H9 (cell line): ENCODE results near the gene PASK. TPM values are rescaled to one million over a fixed set of nuclear protein-coding genes. Genes with fewer than 3 reads are reported as not detected.
A peak's percentile ranks its signal among the peaks of the same experiment; 100 is the strongest.

Experiments
- DNase-seq: peaks from one replicate; pipeline ENCODE4 v3.0.0-alpha.2; 2017
- H2AFZ ChIP-seq: one replicate; pipeline ENCODE4 v1.6.1; 2013; ENCODE audit warnings: mild to moderate bottlenecking, low read length, control low read depth, moderate library complexity
- H2AK5ac ChIP-seq: 2 replicates; pipeline ENCODE4 v1.6.1; 2013; ENCODE audit warnings: low read length, control low read depth, mixed read lengths; ENCODE audit not compliant: insufficient read length
- H2BK120ac ChIP-seq: one replicate; pipeline ENCODE4 v1.6.1; 2013; ENCODE audit warnings: low read depth, mild to moderate bottlenecking, low read length, control low read depth, inconsistent platforms; ENCODE audit not compliant: poor library complexity, severe bottlenecking
- H2BK12ac ChIP-seq: 2 replicates; pipeline ENCODE4 v1.6.1; 2013; ENCODE audit warnings: low read length, control low read depth, mixed read lengths, low read depth; ENCODE audit not compliant: insufficient read length
- H2BK15ac ChIP-seq: 2 replicates; pipeline ENCODE4 v1.6.1; 2013; ENCODE audit warnings: low read depth, low read length, control low read depth
- H2BK20ac ChIP-seq: one replicate; pipeline ENCODE4 v1.6.1; 2013; ENCODE audit warnings: low read depth, mild to moderate bottlenecking, low read length, control low read depth, inconsistent platforms; ENCODE audit not compliant: poor library complexity, severe bottlenecking
- H2BK5ac ChIP-seq: 2 replicates; pipeline ENCODE4 v1.6.1; 2013; ENCODE audit warnings: low read length, control low read depth, mixed read lengths; ENCODE audit not compliant: insufficient read length
- H3K14ac ChIP-seq: 2 replicates; pipeline ENCODE4 v1.6.1; 2013; ENCODE audit warnings: low read length, control low read depth; ENCODE audit not compliant: insufficient read depth
- H3K18ac ChIP-seq: 2 replicates; pipeline ENCODE4 v1.6.1; 2013; ENCODE audit warnings: low read depth, mild to moderate bottlenecking, mixed read lengths, low read length, control low read depth; ENCODE audit not compliant: insufficient read length
- H3K23ac ChIP-seq: 2 replicates; pipeline ENCODE4 v1.6.1; 2013; ENCODE audit warnings: low read length, control low read depth, mixed read lengths, low read depth; ENCODE audit not compliant: insufficient read length
- H3K23me2 ChIP-seq: 2 replicates; pipeline ENCODE4 v1.6.1; 2013; ENCODE audit warnings: low read depth, mild to moderate bottlenecking, mixed read lengths, low read length, control low read depth; ENCODE audit not compliant: insufficient read length, poor library complexity, severe bottlenecking
- H3K27ac ChIP-seq: 2 replicates; pipeline ENCODE4 v1.5.1; 2013; ENCODE audit warnings: low read length, control low read depth, mixed read lengths, low read depth; ENCODE audit not compliant: insufficient read length
- H3K27me3 ChIP-seq: 2 replicates; pipeline ENCODE4 v1.6.1; 2013; ENCODE audit warnings: low read length, control low read depth, inconsistent platforms; ENCODE audit not compliant: insufficient read depth
- H3K4ac ChIP-seq: 2 replicates; pipeline ENCODE4 v1.6.1; 2013; ENCODE audit warnings: low read depth, mild to moderate bottlenecking, control low read depth, inconsistent platforms, low read length, moderate library complexity
- H3K4me1 ChIP-seq: 2 replicates; pipeline ENCODE4 v1.6.1; 2013; ENCODE audit warnings: low read length, control low read depth, inconsistent platforms; ENCODE audit not compliant: insufficient read depth
- H3K4me2 ChIP-seq: 2 replicates; pipeline ENCODE4 v1.6.1; 2013; ENCODE audit warnings: low read length, control low read depth, mixed read lengths; ENCODE audit not compliant: insufficient read length, insufficient read depth
- H3K56ac ChIP-seq: 2 replicates; pipeline ENCODE4 v1.6.1; 2013; ENCODE audit warnings: low read depth, mild to moderate bottlenecking, mixed read lengths, low read length, control low read depth; ENCODE audit not compliant: insufficient read length
- H3K79me1 ChIP-seq: 2 replicates; pipeline ENCODE4 v1.6.1; 2013; ENCODE audit warnings: low read depth, mild to moderate bottlenecking, moderate library complexity, low read length, control low read depth, inconsistent platforms; ENCODE audit not compliant: insufficient read depth, poor library complexity, severe bottlenecking
- H3K79me2 ChIP-seq: 2 replicates; pipeline ENCODE4 v1.6.1; 2013; ENCODE audit warnings: low read length, control low read depth, inconsistent platforms; ENCODE audit not compliant: insufficient read depth
- H3K9ac ChIP-seq: 2 replicates; pipeline ENCODE4 v1.6.1; 2013; ENCODE audit warnings: low read length, control low read depth, mixed read lengths; ENCODE audit not compliant: insufficient read length; ENCODE audit errors: extremely low read depth
- H3K9me3 ChIP-seq: one replicate; pipeline ENCODE4 v1.6.1; 2013; ENCODE audit warnings: low read depth, low read length, inconsistent platforms; ENCODE audit not compliant: control insufficient read depth
- H3T11ph ChIP-seq: one replicate; pipeline ENCODE4 v1.6.1; 2013; ENCODE audit warnings: mild to moderate bottlenecking, low read length, control low read depth, inconsistent platforms
- H4K20me1 ChIP-seq: one replicate; pipeline ENCODE4 v1.6.1; 2013; ENCODE audit not compliant: control insufficient read depth, insufficient read length, insufficient read depth
- H4K5ac ChIP-seq: 2 replicates; pipeline ENCODE4 v1.6.1; 2013; ENCODE audit warnings: low read depth, mild to moderate bottlenecking, mixed read lengths, low read length, control low read depth; ENCODE audit not compliant: insufficient read length
- H4K8ac ChIP-seq: replicated peaks from 2 replicates; pipeline ENCODE4 v1.6.1; 2013; ENCODE audit warnings: low read length, control low read depth, mixed read lengths, low read depth; ENCODE audit not compliant: insufficient read length
- H4K91ac ChIP-seq: 2 replicates; pipeline ENCODE4 v1.6.1; 2013; ENCODE audit warnings: low read depth, mild to moderate bottlenecking, moderate library complexity, mixed read lengths, low read length, control low read depth; ENCODE audit not compliant: insufficient read length
- H3K27ac Mint-ChIP-seq, 3 experiments: 2 replicates in 2 of 3; 3 replicates in 1 of 3; pipeline ENCODE4 v1.8.0; 2020 to 2021; ENCODE audit warnings: mixed read lengths in 3 of 3, mild to moderate bottlenecking in 1 of 3, moderate library complexity in 1 of 3
- H3K27me3 Mint-ChIP-seq: 2 replicates; pipeline ENCODE4 v1.8.0; 2021; ENCODE audit warnings: low read depth, mild to moderate bottlenecking, moderate library complexity, mixed read lengths
- H3K36me3 Mint-ChIP-seq, 3 experiments: 2 replicates in 2 of 3; 3 replicates in 1 of 3; pipeline ENCODE4 v1.8.0; 2020 to 2021; ENCODE audit warnings: low read depth in 3 of 3, mixed read lengths in 3 of 3; ENCODE audit not compliant: insufficient read depth in 1 of 3
- H3K4me1 Mint-ChIP-seq, 2 experiments: 2 replicates each; pipeline ENCODE4 v1.8.0; 2020; ENCODE audit warnings: mixed read lengths in 2 of 2
- H3K4me3 Mint-ChIP-seq, 2 experiments: 2 replicates in 1 of 2; 3 replicates in 1 of 2; pipeline ENCODE4 v1.8.0; 2020 to 2021; ENCODE audit warnings: mild to moderate bottlenecking in 2 of 2, mixed read lengths in 2 of 2, moderate library complexity in 1 of 2
- H3K9me3 Mint-ChIP-seq, 2 experiments: 2 replicates in 1 of 2; 3 replicates in 1 of 2; pipeline ENCODE4 v1.8.0; 2020; ENCODE audit warnings: mild to moderate bottlenecking in 2 of 2, mixed read lengths in 2 of 2, moderate library complexity in 1 of 2
- CTCF ChIP-seq: fragments of 200-600 bp; sonication (generic); conservative IDR thresholded peaks from 3 replicates; pipeline ENCODE4 v1.8.0; 2021; ENCODE audit warnings: antibody characterized with exemption, mild to moderate bottlenecking
- WGBS: extraction: QIAGEN DNeasy Blood & Tissue Kit; methylation state at CpG from one replicate; pipeline ENCODE4 v1.1.7; 2013; ENCODE audit warnings: missing lambda C conversion rate, low lambda C conversion rate, mixed read lengths; ENCODE audit not compliant: insufficient read length; ENCODE audit errors: extremely low coverage; 5-methylcytosine and 5-hydroxymethylcytosine counted together
- total RNA-seq: library from RNA; stranded (reverse); gene quantifications from 2 replicates; pipeline ENCODE4 v1.2.1, GENCODE V29; 2021

The PASK gene
- total RNA-seq, 1 experiment from 2014 or later: 68.0 TPM

GRCh38 chr2:241177526-241178334 lies 28.5 kb upstream of the PASK start:
- H4K20me1 ChIP-seq: no peaks in the 10 kb centered on the region
- no CpG with 5 or more reads among the region's 12 CpGs for WGBS
- DNase-seq: no peak
- H2BK5ac ChIP-seq: no peak overlapping the region
- no peak for TF ChIP-seq CTCF
- no peak overlapping the region for H3K27ac ChIP-seq
- Mint-ChIP-seq H3K4me1 (peaks cover 0 to 6% of the 10 kb centered on the region in 2 experiments; a peak in 2 of 4 replicates), H3K36me3 (peaks cover 7 to 16% (median 9%) of the 10 kb centered on the region in 3 experiments; a peak in 5 of 7 replicates), H3K9me3 (no peaks in the 10 kb centered on the region; a peak in 1 of 5 replicates), H3K27me3 (no peaks in the 10 kb centered on the region), H3K27ac (peak overlapping the region in 1 of 3 experiments; percentile 55; a peak in 1 of 7 replicates), H3K4me3 (no peak overlapping the region)
- H3T11ph ChIP-seq: no peak overlapping the region
- no peak overlapping the region for H3K18ac ChIP-seq
- H2BK15ac ChIP-seq: no peak overlapping the region
- H2AK5ac ChIP-seq: no peak overlapping the region
- no peak overlapping the region for H3K56ac ChIP-seq
- no peaks in the 10 kb centered on the region for H3K27me3 ChIP-seq
- H3K79me2 ChIP-seq: no peaks in the 10 kb centered on the region
- no peak overlapping the region for H2BK20ac ChIP-seq
- H3K23ac ChIP-seq: no peak overlapping the region
- no peak overlapping the region for H3K9ac ChIP-seq
- no peak overlapping the region for H4K8ac ChIP-seq
- H3K9me3 ChIP-seq: no peaks in the 10 kb centered on the region
- H2BK12ac ChIP-seq: no peak overlapping the region
- H2AFZ ChIP-seq: no peak overlapping the region
- no peaks in the 10 kb centered on the region for H3K23me2 ChIP-seq
- H3K4me1 ChIP-seq: no peaks in the 10 kb centered on the region
- no peaks in the 10 kb centered on the region for H3K79me1 ChIP-seq
- H4K5ac ChIP-seq: no peak overlapping the region
- no peak overlapping the region for H2BK120ac ChIP-seq
- H3K14ac ChIP-seq: no peak overlapping the region
- no peak overlapping the region for H3K4me2 ChIP-seq
- no peak overlapping the region for H4K91ac ChIP-seq
- no peak overlapping the region for H3K4ac ChIP-seq
